Activated naive CD4-positive, alpha-beta T cell treated with anti-CD3 and anti-CD28 coated beads for 36 hours (primary cell): ENCODE data around the gene ANKRD63. TPM values are rescaled to one million over a fixed set of nuclear protein-coding genes. Genes with fewer than 3 reads are reported as not detected.

ENCODE experiments used
- CTCF ChIA-PET: fragments of 350-600 bp; sonication (Branson Sonifier 250); formaldehyde crosslinking; loops from one replicate; lab custom pipeline; 2021; ENCODE audit warnings: antibody characterized with exemption; lab: Charles Lee
- DNase-seq: peaks from one replicate; pipeline ENCODE4 v3.0.0-alpha.2; 2020
- H3K27ac Mint-ChIP-seq: one replicate; pipeline ENCODE4 v1.8.0; 2021; ENCODE audit warnings: mild to moderate bottlenecking, mixed read lengths
- H3K27me3 Mint-ChIP-seq: one replicate; pipeline ENCODE4 v1.8.0; 2021; ENCODE audit warnings: low read depth, mixed read lengths
- H3K36me3 Mint-ChIP-seq: one replicate; pipeline ENCODE4 v1.8.0; 2021; ENCODE audit warnings: low read depth, mixed read lengths
- H3K4me1 Mint-ChIP-seq: one replicate; pipeline ENCODE4 v1.8.0; 2021; ENCODE audit warnings: low read depth, mixed read lengths
- H3K4me3 Mint-ChIP-seq: one replicate; pipeline ENCODE4 v1.8.0; 2021; ENCODE audit warnings: mild to moderate bottlenecking, moderate library complexity, mixed read lengths
- H3K9me3 Mint-ChIP-seq: one replicate; pipeline ENCODE4 v1.8.0; 2021; ENCODE audit warnings: mixed read lengths
- intact Hi-C: fragments of 100-400 bp; cut with micrococcal nuclease; formaldehyde crosslinking; loops from one replicate; pipeline ENCODE4 v1.15.1; 2023
- total RNA-seq, 2 experiments: library from RNA; stranded (reverse); gene quantifications; one replicate each; pipeline ENCODE4 v1.2.3, GENCODE V29; 2021

ANKRD63 gene
- total RNA-seq, 2 experiments from 2014 or later = not detected

DNA sequence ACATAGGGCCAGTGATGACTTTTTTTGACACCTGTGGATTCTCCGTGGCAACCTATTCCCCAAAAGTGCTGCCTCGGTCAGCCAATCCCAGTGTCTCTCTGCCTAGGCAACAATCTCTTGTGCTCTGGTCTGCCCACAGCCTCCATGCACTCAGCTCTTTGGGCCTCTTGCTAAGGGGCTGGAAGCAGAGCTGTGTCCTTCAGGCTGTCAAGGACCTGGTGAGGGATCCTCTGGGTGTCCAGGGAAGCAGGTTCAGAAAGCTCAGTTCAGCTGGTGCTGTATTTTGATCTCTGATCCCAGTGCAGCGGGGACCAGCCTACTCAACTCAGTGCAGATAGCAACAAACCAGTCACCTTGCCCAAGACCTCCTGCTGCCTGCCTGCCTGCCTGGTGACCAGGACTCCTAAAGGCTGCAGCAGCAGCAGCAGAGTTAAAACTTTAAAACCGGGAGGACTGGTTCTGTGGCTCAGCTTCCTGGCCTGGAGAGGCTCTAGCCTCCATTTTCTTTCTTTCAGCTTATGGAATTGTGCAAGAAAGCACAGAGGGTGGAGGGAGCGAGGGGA is 37.8 kb downstream of the ANKRD63 start:
- no peaks in the 10 kb centered on the region for H3K4me1 Mint-ChIP-seq
- no peak for DNase-seq
- no peak overlapping the region for H3K4me3 Mint-ChIP-seq
- H3K27me3 Mint-ChIP-seq = no peaks in the 10 kb centered on the region
- CTCF ChIA-PET = interaction anchor here (1.5 kb wide), 1 partner anchor 29 kb away, joined by 10 read pairs; no protein-coding TSS in a partner anchor
- no peak overlapping the region for H3K27ac Mint-ChIP-seq
- no peaks in the 10 kb centered on the region for H3K9me3 Mint-ChIP-seq
- no peaks in the 10 kb centered on the region for H3K36me3 Mint-ChIP-seq
- intact Hi-C loops = no loop called here

DNA sequence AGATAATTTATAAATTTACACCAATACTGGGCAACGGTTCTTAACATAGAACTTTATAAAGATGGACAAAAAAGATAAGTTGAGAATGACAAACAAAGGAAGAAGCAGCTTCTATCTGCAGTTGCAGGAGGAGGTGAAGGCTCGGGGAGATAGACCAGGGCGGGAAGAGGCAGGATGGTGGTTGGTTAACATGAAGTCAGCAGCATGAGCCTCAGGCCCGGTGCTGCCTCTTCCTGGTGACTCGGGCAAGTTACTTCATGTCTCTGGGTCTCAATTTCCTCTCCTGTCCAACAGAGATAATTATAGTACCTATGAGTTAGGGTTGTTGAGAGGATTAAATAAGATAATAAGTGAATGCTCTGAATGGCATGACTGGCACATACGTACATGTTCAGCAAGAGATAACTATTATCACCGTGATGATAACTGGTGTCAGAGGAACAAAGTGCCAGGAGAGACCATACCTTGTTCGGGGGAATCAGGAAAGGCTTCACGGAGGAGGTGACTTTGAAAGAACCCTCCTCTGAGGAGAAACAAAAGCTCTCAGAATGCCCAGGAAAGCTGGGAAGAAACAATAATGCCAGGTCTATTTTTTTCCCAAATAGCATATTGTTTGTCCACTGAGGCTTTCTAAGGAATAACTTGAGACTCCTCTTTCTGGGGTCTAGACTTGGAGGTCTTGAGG is 39.6 kb downstream of the ANKRD63 start:
- no peaks in the 10 kb centered on the region for H3K36me3 Mint-ChIP-seq
- CTCF ChIA-PET = interaction anchor here (0.6 to 0.7 kb wide), 2 partner anchors 26 to 206 kb away, joined by 3 read pairs; no protein-coding TSS in a partner anchor
- peaks cover 7% of the 10 kb centered on the region for H3K27me3 Mint-ChIP-seq
- H3K27ac Mint-ChIP-seq = no peak overlapping the region
- no peaks in the 10 kb centered on the region for H3K9me3 Mint-ChIP-seq
- peaks cover 7% of the 10 kb centered on the region for H3K4me1 Mint-ChIP-seq
- no peak for DNase-seq
- no peak overlapping the region for H3K4me3 Mint-ChIP-seq
- intact Hi-C loops = no loop called here

DNA sequence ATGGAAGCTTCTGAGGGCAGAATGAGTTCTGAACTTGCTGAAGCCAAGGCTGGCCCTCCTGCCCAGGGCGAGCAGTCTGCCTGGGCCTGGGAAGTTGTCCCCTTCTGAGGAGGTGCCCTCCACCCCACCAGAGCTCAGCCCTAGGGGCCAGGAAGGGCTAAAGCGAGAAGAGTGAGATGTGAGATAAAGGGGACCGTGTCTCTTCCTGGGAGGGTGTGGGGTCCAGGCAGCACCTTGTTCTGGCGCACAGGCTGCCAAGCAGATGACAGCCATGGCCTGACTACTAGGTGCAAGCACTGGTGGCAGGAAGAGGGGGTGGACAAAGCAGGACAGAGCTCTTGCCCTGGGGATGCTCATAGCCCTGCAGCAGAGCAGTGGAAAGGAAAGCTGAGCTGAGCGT is 40.3 kb downstream of the ANKRD63 start:
- intact Hi-C loops = no loop called here
- H3K4me1 Mint-ChIP-seq = peaks cover 11% of the 10 kb centered on the region
- H3K4me3 Mint-ChIP-seq = no peak overlapping the region
- CTCF ChIA-PET = interaction anchor here (0.6 kb wide), 2 partner anchors 206 to 435 kb away, joined by 3 read pairs; no protein-coding TSS in a partner anchor
- no peak for DNase-seq
- no peaks in the 10 kb centered on the region for H3K36me3 Mint-ChIP-seq
- no peaks in the 10 kb centered on the region for H3K9me3 Mint-ChIP-seq
- H3K27me3 Mint-ChIP-seq = peaks cover 14% of the 10 kb centered on the region
- no peak overlapping the region for H3K27ac Mint-ChIP-seq

DNA sequence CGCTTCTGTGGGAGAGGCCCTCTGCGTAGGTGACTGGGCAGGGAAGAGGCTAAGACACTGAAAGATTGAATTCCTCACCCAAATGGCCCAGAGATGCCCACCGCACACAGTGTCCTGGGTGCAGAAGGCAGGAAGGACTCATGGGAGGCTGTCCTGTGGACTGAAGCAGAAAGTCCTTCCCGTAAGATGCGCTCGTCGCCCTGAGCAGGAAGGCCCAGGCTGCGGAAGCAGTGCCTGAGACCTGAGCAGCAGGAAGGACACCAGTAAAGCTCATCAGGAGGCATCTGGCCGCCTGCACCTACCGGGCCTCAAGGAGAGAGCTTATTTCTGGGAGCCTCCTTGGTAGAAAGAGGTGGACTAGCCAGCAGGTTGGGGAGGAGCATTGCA is 40.7 kb downstream of the ANKRD63 start:
- DNase-seq = no peak
- H3K27me3 Mint-ChIP-seq = peaks cover 14% of the 10 kb centered on the region
- no peak overlapping the region for H3K27ac Mint-ChIP-seq
- intact Hi-C loops = no loop called here
- H3K4me3 Mint-ChIP-seq = no peak overlapping the region
- H3K9me3 Mint-ChIP-seq = no peaks in the 10 kb centered on the region
- no peaks in the 10 kb centered on the region for H3K36me3 Mint-ChIP-seq
- H3K4me1 Mint-ChIP-seq = peaks cover 11% of the 10 kb centered on the region
- CTCF ChIA-PET = interaction anchor here (0.6 kb wide), 1 partner anchor 436 kb away, joined by 3 read pairs; no protein-coding TSS in a partner anchor

DNA sequence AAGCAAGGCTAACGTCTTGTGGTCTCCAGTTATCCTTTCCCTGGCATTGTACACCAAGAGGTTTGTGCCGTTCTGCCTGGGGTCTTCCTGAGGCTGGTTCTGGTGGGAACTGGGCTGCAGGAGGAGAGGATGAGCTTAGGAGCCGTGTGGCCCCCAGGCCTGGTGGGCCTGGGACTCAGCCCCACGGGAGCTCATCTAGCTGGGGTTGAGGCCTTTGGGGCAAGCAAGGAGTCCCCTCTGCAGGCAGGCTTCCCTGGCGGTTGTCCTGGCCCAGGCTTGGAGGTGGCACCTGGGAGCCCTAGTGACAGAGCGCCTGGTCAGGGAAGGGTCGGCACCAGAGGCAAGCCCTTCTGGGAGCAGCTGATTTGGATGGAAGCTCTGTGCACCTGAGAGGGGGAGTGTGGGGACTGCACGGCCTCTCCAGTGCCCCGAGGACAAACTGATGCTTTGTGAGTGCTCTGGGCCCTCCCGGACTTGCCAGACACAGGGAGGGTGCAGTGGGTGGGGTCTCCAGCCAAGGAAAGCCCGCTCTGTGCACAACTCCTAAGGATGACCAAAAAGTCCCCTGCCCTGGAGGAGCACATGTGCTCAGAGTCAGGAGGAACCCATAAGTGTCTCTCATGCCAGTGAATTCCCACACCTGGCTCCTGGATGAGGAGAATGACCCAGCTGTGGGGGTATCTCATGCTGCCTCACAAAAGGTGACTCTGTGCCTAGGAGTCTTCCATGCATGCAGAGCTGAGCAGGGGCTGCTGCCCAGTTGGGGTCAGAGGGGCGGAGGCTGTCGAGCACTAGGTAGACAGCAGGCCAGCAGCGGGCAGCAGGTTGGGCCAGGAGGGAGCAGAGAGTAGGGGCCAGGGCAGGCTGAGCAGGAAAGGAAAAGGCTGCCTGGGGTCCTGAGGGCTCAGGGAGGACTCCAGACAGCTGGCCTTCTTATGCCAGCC is 41.3 kb downstream of the ANKRD63 start:
- Mint-ChIP-seq H3K36me3 (no peaks in the 10 kb centered on the region), H3K9me3 (no peaks in the 10 kb centered on the region), H3K4me1 (peaks cover 11% of the 10 kb centered on the region), H3K27me3 (peaks cover 14% of the 10 kb centered on the region), H3K27ac (no peak overlapping the region), H3K4me3 (no peak overlapping the region)
- CTCF ChIA-PET = interaction anchor here (0.9 to 4.8 kb wide), 3 partner anchors 24 to 38 kb away, joined by 3 to 26 read pairs (median 4); no protein-coding TSS in a partner anchor
- no peak for DNase-seq
- intact Hi-C loops = no loop called here

DNA sequence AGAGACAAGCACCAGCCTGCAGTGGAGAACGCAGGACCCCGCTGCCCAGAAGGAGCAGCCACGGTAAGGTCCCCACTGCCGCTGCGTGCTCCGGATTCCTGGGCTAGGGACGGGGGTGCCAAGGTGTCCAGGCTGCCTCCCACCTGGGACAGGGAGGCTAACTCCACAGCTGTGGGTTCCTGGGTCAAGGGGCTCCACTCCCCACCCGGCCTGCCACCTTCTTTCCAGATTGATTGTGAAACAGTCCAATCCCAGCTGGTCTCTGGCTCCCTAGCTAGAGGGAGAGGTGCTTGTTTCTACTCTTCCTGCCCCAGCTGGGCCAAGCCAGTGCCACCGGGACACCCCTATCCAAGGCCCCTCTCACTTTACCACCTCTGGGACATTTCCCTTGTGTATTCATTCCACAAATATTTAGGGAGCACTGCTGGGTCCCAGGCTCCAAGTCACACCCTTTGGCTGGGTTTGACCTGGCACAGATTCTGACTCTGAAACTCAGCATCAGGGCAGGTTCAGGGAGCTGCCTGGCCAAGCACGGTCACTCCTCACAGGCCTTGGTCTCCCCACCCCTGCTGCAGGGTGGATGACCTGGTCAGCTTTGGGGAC is 42.1 kb downstream of the ANKRD63 start:
- Mint-ChIP-seq H3K9me3 (no peaks in the 10 kb centered on the region), H3K36me3 (no peaks in the 10 kb centered on the region), H3K27ac (no peak overlapping the region), H3K4me1 (peaks cover 11% of the 10 kb centered on the region), H3K4me3 (no peak overlapping the region), H3K27me3 (peaks cover 14% of the 10 kb centered on the region)
- intact Hi-C loops = no loop called here
- no peak for DNase-seq
- CTCF ChIA-PET = interaction anchor here (0.9 to 4.8 kb wide), 4 partner anchors 23 to 39 kb away, joined by 3 to 26 read pairs (median 6); no protein-coding TSS in a partner anchor

DNA sequence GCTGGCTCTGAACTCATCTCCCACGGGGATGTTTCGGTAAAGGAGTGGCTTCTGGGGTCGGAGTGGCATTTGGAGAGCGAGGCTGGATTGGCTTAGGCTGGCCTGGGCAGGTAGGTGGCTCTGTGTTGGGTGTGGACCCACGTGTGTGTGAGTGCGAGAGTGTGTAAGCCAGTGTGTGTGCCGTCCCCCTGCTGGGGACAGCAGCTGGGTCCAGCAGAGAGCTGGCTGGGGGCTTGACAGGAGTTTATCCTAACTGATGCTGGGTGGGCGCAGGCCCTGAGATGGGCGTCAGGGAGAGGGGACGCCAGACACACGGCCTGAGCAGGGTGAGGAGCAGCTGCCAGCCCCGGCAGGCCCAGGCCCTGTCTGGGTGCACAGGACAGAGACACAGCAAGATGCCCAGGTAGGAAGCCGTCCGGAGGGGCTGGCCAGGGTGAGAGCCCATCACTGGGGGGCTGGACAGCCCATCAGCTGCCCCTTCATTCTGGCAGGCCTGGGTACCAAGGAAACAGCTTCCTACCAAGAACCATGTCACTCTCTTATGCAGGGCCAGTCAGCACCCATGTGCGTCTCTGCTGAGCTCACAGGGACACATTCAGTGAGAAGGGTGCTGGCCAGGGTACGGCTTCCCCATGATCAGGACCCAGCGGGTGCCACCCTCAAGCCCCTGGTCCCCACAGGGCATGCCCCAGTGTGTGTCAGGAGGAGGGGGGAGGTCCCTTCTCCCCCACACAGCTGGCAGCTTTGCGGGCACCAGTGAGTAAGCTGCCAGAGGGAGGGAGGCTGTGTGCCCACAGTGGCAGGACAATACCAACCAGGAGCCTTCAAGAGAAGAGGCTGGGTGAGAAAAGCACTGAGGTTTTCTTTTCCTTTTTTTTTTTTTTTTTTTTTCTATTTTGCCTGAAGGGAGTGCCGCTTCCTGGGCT is 42.9 kb downstream of the ANKRD63 start:
- Mint-ChIP-seq H3K27me3 (peaks cover 14% of the 10 kb centered on the region), H3K27ac (no peak overlapping the region), H3K4me3 (no peak overlapping the region), H3K4me1 (peaks cover 11% of the 10 kb centered on the region), H3K9me3 (no peaks in the 10 kb centered on the region), H3K36me3 (no peaks in the 10 kb centered on the region)
- DNase-seq = no peak
- CTCF ChIA-PET = interaction anchor here (1.1 to 4.8 kb wide), 3 partner anchors 22 to 98 kb away, joined by 4 to 26 read pairs (median 7); no protein-coding TSS in a partner anchor
- intact Hi-C loops = no loop called here

DNA sequence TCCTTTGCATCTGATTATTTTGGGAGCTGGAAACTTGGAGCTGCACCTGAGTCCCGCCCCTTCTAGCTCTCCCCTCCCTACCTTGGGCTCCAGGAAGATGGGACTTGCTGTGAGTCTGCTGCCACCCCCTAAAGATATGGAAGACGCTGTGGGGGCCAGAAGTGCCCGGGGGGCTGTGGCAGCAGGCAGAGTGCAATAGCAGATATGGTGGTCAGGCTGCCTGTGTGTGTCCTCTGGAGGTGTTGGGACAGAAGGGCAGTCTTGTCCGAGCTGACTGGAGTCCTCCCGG is 43.5 kb downstream of the ANKRD63 start:
- DNase-seq = no peak
- H3K4me1 Mint-ChIP-seq = peaks cover 11% of the 10 kb centered on the region
- no peak overlapping the region for H3K27ac Mint-ChIP-seq
- no peaks in the 10 kb centered on the region for H3K9me3 Mint-ChIP-seq
- H3K36me3 Mint-ChIP-seq = no peaks in the 10 kb centered on the region
- intact Hi-C loops = no loop called here
- H3K27me3 Mint-ChIP-seq = peaks cover 14% of the 10 kb centered on the region
- H3K4me3 Mint-ChIP-seq = no peak overlapping the region
- CTCF ChIA-PET = interaction anchor here (0.6 to 4.8 kb wide), 3 partner anchors 22 to 99 kb away, joined by 3 to 26 read pairs (median 4); no protein-coding TSS in a partner anchor

DNA sequence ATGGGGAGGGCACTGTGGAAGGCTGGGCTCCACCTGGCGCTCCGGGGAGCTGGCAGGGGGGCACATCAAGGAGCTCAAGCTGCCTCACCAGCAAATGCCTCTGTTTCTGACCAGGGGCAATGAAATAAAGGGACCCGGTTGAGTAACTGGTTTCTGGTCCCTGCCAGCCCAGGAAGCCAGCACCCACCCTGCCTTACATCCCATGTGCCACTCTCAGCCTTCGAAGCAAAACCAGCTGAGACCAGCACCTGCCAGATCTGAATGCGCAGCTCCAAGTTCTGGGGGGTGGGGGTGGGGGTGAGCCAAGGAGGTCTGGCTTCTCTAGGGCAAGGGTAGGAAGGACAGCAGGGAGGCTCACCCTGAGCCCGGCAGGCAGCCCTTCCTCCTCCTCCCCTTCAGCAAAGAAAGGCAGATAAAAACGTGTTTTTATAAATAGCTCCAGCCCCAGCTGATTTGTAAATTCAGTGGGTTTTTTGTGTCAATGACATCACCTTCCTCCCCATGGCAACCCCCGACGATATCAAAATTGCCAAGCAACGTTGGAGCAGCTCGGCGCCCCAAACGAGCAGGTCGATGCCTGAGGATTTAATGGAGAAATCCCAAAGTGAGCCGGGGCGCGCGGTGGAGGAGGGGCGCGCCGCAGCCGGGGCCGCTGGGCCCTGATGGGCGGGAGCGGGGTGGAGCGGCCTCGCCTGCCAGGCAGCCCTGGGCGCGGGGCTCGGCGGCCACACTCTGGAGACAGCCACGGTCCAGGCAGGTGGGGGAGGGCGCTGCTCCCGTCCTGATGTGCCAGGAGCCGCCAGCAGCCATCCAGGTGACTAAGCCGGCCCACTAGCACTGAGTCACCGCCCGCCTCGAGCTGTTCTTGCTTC is 44.1 kb downstream of the ANKRD63 start, which contains the start of gene PAK6:
TSS of gene PAK6 (plus strand) at position 532 of the 872 bp plus-strand sequence. CDS start 25,723 bp downstream, outside the sequence.
- CTCF ChIA-PET = interaction anchor here (0.6 to 4.8 kb wide), 4 partner anchors 21 to 196 kb away, joined by 3 to 26 read pairs (median 4); no protein-coding TSS in a partner anchor
- H3K4me3 Mint-ChIP-seq = no peak within 1 kb of the TSS
- intact Hi-C loops = no loop called here

DNA sequence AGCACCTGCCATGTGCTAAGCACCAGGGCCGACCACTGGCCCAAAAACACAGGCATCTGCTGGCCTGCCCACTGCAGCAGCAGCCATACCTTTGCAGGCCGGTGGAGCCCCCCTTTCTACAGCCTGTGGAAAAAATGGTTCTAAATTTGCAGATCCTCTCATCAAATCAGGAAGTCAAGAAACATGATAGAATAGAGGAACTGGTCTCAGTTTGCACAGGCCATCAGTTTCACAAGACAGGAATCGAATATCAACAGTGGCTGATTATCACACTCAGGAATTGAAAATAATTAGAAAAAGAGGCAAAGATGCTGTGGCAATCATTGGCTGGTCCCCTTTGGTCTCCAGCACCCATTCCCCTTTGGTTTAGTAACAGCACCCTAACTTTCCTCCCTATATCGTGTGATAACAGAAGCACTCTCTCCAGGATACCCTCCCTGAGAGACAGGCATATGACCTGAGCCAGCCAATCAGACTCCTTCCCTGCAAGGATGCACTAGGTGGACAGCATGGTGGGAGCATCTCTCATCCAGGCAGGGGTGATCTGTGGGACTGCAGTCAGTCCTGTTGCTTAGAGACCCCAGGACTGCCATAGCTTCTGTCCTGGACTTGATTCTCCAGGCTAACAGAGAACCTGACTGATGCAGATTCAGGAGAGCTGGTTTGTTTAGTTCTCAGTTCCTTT is 47.5 kb downstream of the ANKRD63 start:
- Mint-ChIP-seq H3K27me3 (peaks cover 14% of the 10 kb centered on the region), H3K27ac (no peak overlapping the region), H3K4me1 (peaks cover 11% of the 10 kb centered on the region), H3K36me3 (peaks cover 1% of the 10 kb centered on the region), H3K4me3 (no peak overlapping the region), H3K9me3 (no peaks in the 10 kb centered on the region)
- intact Hi-C loops = no loop called here
- CTCF ChIA-PET = no interaction called here
- DNase-seq = no peak

More for the DNA sequence above, 44.1 kb downstream of the ANKRD63 start, which contains the start of gene PAK6:
- H3K36me3 Mint-ChIP-seq = no peaks in the 10 kb centered on the region
- H3K4me1 Mint-ChIP-seq = peaks cover 11% of the 10 kb centered on the region
- H3K9me3 Mint-ChIP-seq = no peaks in the 10 kb centered on the region
- peaks cover 14% of the 10 kb centered on the region for H3K27me3 Mint-ChIP-seq
- H3K27ac Mint-ChIP-seq = no peak within 1 kb of the TSS
- DNase-seq = peak; percentile 64
